DMS 273 (cell line): ENCODE measurements around the gene KAZALD1.

ENCODE experiments used
- DNase-seq: peaks from one replicate; lab custom pipeline; 2025; ENCODE audit not compliant: unreplicated experiment; lab: John Stamatoyannopoulos, UW

Gene KAZALD1

GRCh38 chr10:101065481-101066145 is 3.8 kb downstream of the KAZALD1 start:
- peak; percentile 77 for DNase-seq

- peak; percentile 84 for DNase-seq
These were observed 4.5 kb downstream of the KAZALD1 start for GRCh38 chr10:101066146-101066895.

- peak; percentile 73 for DNase-seq
These were observed 5.1 kb downstream of the KAZALD1 start for GRCh38 chr10:101066896-101067355.

GRCh38 chr10:101067356-101068083 is 5.7 kb downstream of the KAZALD1 start:
- peak; percentile 88 for DNase-seq

- no peak for DNase-seq
These were observed 7.7 kb downstream of the KAZALD1 start for GRCh38 chr10:101069441-101069840.

GRCh38 chr10:101070098-101070497 is 8.3 kb downstream of the KAZALD1 start:
- no peak for DNase-seq

- DNase-seq, result no peak
These were observed 9.6 kb downstream of the KAZALD1 start for GRCh38 chr10:101071267-101071884.

- no peak for DNase-seq
These were observed 10.2 kb downstream of the KAZALD1 start for GRCh38 chr10:101071885-101072433.

GRCh38 chr10:101072923-101073322 is 11.1 kb downstream of the KAZALD1 start:
- no peak for DNase-seq

GRCh38 chr10:101073631-101074030 is 11.8 kb downstream of the KAZALD1 start:
- DNase-seq, result no peak

GRCh38 chr10:101075775-101076174 is 14.0 kb downstream of the KAZALD1 start:
- DNase-seq, result no peak

GRCh38 chr10:101076630-101077029 is 14.8 kb downstream of the KAZALD1 start:
- no peak for DNase-seq

GRCh38 chr10:101079874-101080273 is 18.1 kb downstream of the KAZALD1 start:
- DNase-seq, result peak; percentile 67

GRCh38 chr10:101080933-101081931 is 19.4 kb downstream of the KAZALD1 start:
- peak; percentile 17 for DNase-seq

GRCh38 chr10:101085846-101086245 is 24.1 kb downstream of the KAZALD1 start:
- DNase-seq, result no peak

- DNase-seq, result no peak
These were observed 25.6 kb downstream of the KAZALD1 start for GRCh38 chr10:101087376-101087775.

- DNase-seq, result no peak
These were observed 26.2 kb downstream of the KAZALD1 start for GRCh38 chr10:101087965-101088364.

- no peak for DNase-seq
These were observed 27.9 kb downstream of the KAZALD1 start for GRCh38 chr10:101089520-101090299.

- DNase-seq, result no peak
These were observed 28.8 kb downstream of the KAZALD1 start for GRCh38 chr10:101090597-101090996.
